ENCODE measurements around the gene SHLD1. TPM values are rescaled to one million over a fixed set of nuclear protein-coding genes. Genes with fewer than 3 reads are reported as not detected.

The SHLD1 gene
- total RNA-seq, 2 donors from 2014 or later = 4.0 to 6.6 TPM

DNA sequence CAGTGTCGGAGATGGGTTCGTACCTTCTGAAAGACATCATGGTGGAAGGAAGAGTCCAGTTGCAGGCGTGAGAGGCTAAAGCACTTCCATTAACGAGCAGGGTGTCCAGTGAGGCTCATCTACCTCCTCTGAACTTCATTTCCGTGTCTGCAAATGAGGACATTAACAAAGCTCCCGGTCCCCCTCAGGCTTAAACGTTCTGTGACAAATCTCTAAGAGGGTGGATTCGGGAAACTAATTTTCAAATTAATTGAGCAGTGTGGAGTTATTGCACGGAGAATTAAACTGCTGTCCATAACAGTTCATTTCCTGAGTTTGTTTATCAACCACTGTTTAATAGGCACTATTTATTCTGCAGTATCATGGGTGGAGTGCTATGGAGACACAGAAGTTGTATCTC is 132.0 kb downstream of the SHLD1 start:
- Mint-ChIP-seq H3K36me3 (ENCODE audit: low read depth) (no peaks in the 10 kb centered on the region), H3K4me3 (no peak overlapping the region), H3K27ac (no peak overlapping the region), H3K27me3 (ENCODE audit: insufficient read depth) (no peaks in the 10 kb centered on the region), H3K4me1 (peaks cover 8% of the 10 kb centered on the region), H3K9me3 (no peaks in the 10 kb centered on the region)
- DNase-seq = no peak
- H3K27ac ChIP-seq (ENCODE audit: low read depth, low read length) = no peak overlapping the region
- H3K9me3 ChIP-seq (ENCODE audit: control insufficient read depth, low read length) = no peaks in the 10 kb centered on the region
- H3K27me3 ChIP-seq (ENCODE audit: control insufficient read depth, insufficient read depth, low read length, poor library complexity, severe bottlenecking) = no peaks in the 10 kb centered on the region
- no peak overlapping the region for H3K9ac ChIP-seq (ENCODE audit: extremely low read depth, low read length, poor library complexity, severe bottlenecking)
- no peaks in the 10 kb centered on the region for H3K36me3 ChIP-seq (ENCODE audit: control insufficient read depth, insufficient read depth, low read length)
- 92 to 93% methylated on average over 9 of the region's 9 CpGs for WGBS, 2 experiments (ENCODE audit: insufficient coverage in 1 of 2, insufficient read length in 1 of 2)
- no peak for TF ChIP-seq CTCF (conservative IDR thresholded peaks at IDR 0.05)
- H3K4me3 ChIP-seq (ENCODE audit: low read length) = no peak overlapping the region
- no peaks in the 10 kb centered on the region for H3K4me1 ChIP-seq (ENCODE audit: control insufficient read depth, insufficient read depth, low read length)

GRCh38 chr20:5884465-5885335 is 134.5 kb downstream of the SHLD1 start:
- no peaks in the 10 kb centered on the region for H3K27me3 Mint-ChIP-seq (ENCODE audit: insufficient read depth)
- H3K4me1 Mint-ChIP-seq = peaks cover 8% of the 10 kb centered on the region
- H3K4me3 Mint-ChIP-seq = no peak overlapping the region
- Histone ChIP-seq H3K4me1 (ENCODE audit: control insufficient read depth, insufficient read depth, low read length) (no peaks in the 10 kb centered on the region), H3K9ac (ENCODE audit: extremely low read depth, low read length, poor library complexity, severe bottlenecking) (no peak overlapping the region), H3K36me3 (ENCODE audit: control insufficient read depth, insufficient read depth, low read length) (no peaks in the 10 kb centered on the region), H3K4me3 (ENCODE audit: low read length) (no peak overlapping the region), H3K27me3 (ENCODE audit: control insufficient read depth, insufficient read depth, low read length, poor library complexity, severe bottlenecking) (no peaks in the 10 kb centered on the region), H3K9me3 (ENCODE audit: control insufficient read depth, low read length) (no peaks in the 10 kb centered on the region), H3K27ac (ENCODE audit: low read depth, low read length) (no peak overlapping the region)
- TF ChIP-seq CTCF (conservative IDR thresholded peaks at IDR 0.05) = no peak
- H3K9me3 Mint-ChIP-seq = no peaks in the 10 kb centered on the region
- no peak for DNase-seq
- H3K27ac Mint-ChIP-seq = no peak overlapping the region
- WGBS, 2 experiments (ENCODE audit: insufficient coverage in 1 of 2, insufficient read length in 1 of 2) = 84 to 88% methylated on average over 2 to 8 of the region's 8 CpGs
- no peaks in the 10 kb centered on the region for H3K36me3 Mint-ChIP-seq (ENCODE audit: low read depth)

DNA sequence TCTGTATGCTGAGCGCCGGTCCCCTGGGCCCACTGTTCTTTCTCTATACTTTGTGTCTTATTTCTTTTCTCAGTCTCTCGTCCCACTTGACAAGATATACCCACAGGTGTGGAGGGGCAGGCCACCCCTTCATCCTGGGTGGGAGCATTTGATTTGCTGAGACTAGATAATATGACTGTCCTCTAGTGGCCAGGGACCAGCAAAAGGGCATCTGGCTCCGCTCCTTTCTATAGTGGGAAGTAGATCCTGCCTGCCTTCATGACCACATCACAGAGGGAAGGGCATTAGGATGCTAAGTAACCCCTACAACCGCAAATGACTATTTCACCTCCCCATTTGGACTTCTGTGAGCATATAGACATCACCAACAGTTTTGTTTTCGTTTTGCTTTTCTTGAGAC is 135.7 kb downstream of the SHLD1 start:
- H3K4me3 ChIP-seq (ENCODE audit: low read length) = no peak overlapping the region
- H3K4me1 ChIP-seq (ENCODE audit: control insufficient read depth, insufficient read depth, low read length) = no peaks in the 10 kb centered on the region
- Mint-ChIP-seq H3K36me3 (ENCODE audit: low read depth) (no peaks in the 10 kb centered on the region), H3K9me3 (no peaks in the 10 kb centered on the region), H3K27ac (no peak overlapping the region), H3K4me1 (peaks cover 8% of the 10 kb centered on the region), H3K27me3 (ENCODE audit: insufficient read depth) (no peaks in the 10 kb centered on the region), H3K4me3 (no peak overlapping the region)
- TF ChIP-seq CTCF (conservative IDR thresholded peaks at IDR 0.05) = no peak
- 87 to 88% methylated on average over 2 to 6 of the region's 6 CpGs for WGBS, 2 experiments (ENCODE audit: insufficient coverage in 1 of 2, insufficient read length in 1 of 2)
- H3K36me3 ChIP-seq (ENCODE audit: control insufficient read depth, insufficient read depth, low read length) = no peaks in the 10 kb centered on the region
- H3K9me3 ChIP-seq (ENCODE audit: control insufficient read depth, low read length) = no peaks in the 10 kb centered on the region
- no peaks in the 10 kb centered on the region for H3K27me3 ChIP-seq (ENCODE audit: control insufficient read depth, insufficient read depth, low read length, poor library complexity, severe bottlenecking)
- DNase-seq = no peak
- no peak overlapping the region for H3K9ac ChIP-seq (ENCODE audit: extremely low read depth, low read length, poor library complexity, severe bottlenecking)
- no peak overlapping the region for H3K27ac ChIP-seq (ENCODE audit: low read depth, low read length)

Measured in endodermal cell (in vitro differentiated cells).